Activated naive CD4-positive, alpha-beta T cell treated with anti-CD3 and anti-CD28 coated beads, Interleukin-2, amount 10 ng/mL, durations not matched to agents 7 days and 5 days (primary cell): ENCODE results near the gene ALK.

ENCODE experiments used
- CTCF ChIA-PET: fragments of 350-600 bp; sonication (Branson Sonifier 250); formaldehyde crosslinking; loops from one replicate; lab custom pipeline; 2021; ENCODE audit warnings: antibody characterized with exemption; lab: Charles Lee
- DNase-seq: peaks from one replicate; pipeline ENCODE4 v3.0.0-alpha.2; 2020
- H3K27ac Mint-ChIP-seq: one replicate; pipeline ENCODE4 v1.8.0; 2021; ENCODE audit warnings: mild to moderate bottlenecking, moderate library complexity, mixed read lengths
- H3K27me3 Mint-ChIP-seq: one replicate; pipeline ENCODE4 v1.8.0; 2021; ENCODE audit warnings: mild to moderate bottlenecking, mixed read lengths
- H3K36me3 Mint-ChIP-seq: one replicate; pipeline ENCODE4 v1.8.0; 2021; ENCODE audit warnings: mixed read lengths
- H3K4me1 Mint-ChIP-seq: one replicate; pipeline ENCODE4 v1.8.0; 2021; ENCODE audit warnings: mixed read lengths
- H3K4me3 Mint-ChIP-seq: one replicate; pipeline ENCODE4 v1.8.0; 2021; ENCODE audit warnings: mild to moderate bottlenecking, moderate library complexity, mixed read lengths
- H3K9me3 Mint-ChIP-seq: one replicate; pipeline ENCODE4 v1.8.0; 2021; ENCODE audit warnings: mixed read lengths

ALK gene

DNA sequence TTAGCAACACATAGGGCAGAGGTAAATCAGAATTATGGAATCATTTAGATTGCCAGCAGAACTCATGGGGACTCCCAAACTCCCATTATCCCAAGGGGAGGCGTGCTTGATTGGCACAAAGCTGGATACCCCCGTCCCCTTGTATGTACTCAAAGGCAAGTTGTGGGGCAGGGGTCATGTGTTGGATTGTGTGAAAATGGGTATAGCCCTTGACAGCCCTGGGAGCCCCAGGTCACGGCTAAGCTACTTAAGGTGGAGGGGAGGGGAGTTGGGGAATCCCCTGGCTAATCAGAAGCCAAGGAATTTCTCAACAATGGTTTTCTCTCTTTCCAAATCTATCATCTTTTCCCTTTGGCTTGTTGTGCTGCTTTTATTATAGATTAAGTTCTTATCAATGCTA is 773.4 kb downstream of the ALK start:
- Mint-ChIP-seq H3K4me1 (no peaks in the 10 kb centered on the region), H3K27ac (no peak overlapping the region), H3K4me3 (no peak overlapping the region), H3K27me3 (no peaks in the 10 kb centered on the region), H3K9me3 (no peaks in the 10 kb centered on the region), H3K36me3 (peaks cover 33% of the 10 kb centered on the region)
- DNase-seq = no peak
- CTCF ChIA-PET = interaction anchor here (1.4 to 1.5 kb wide), 2 partner anchors 8 to 13 kb away, joined by 3 to 4 read pairs; no protein-coding TSS in a partner anchor

DNA sequence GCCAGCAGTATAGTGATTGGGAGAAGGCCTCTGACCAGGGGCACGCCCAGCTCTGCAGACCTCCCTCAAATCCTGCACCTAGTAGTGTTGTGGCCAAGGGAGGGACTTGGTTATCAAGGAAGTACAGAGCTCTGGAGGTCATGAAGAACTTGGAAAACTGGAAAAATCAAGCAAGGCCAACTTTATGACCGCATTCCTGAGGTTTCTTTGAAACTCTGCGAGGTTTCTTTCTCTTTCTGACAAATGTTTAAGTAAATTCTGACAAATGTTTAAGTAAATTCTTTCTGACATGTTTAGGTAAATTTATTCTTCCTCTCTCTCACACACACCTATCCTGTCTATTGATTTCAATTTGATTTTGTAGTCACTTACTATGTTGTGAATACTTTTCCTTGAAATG is 775.2 kb downstream of the ALK start:
- Mint-ChIP-seq H3K36me3 (peaks cover 36% of the 10 kb centered on the region), H3K9me3 (no peaks in the 10 kb centered on the region), H3K4me3 (no peak overlapping the region), H3K4me1 (peaks cover 5% of the 10 kb centered on the region), H3K27ac (no peak overlapping the region), H3K27me3 (no peaks in the 10 kb centered on the region)
- CTCF ChIA-PET = no interaction called here
- DNase-seq = no peak

DNA sequence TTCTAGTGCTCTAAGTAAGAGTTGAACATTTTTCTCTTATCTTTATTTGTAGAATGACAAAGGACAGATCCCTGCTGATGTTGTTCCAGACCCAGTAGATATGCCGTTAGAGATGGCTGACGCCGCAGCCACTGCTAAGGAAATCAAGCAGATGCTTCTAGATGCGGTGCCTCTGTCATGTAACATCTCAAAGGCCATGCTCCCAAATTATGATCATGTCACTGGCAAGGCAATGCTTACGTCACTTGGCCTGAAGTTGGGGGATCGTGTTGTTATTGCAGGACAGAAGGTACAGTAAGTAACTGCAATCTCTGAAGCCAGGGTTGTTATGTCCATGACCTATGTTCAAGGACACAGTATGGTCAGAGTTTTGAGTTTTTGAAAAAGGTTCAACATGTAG is 777.7 kb downstream of the ALK start:
- H3K9me3 Mint-ChIP-seq = peaks cover 16% of the 10 kb centered on the region
- H3K4me3 Mint-ChIP-seq = no peak overlapping the region
- no peaks in the 10 kb centered on the region for H3K27me3 Mint-ChIP-seq
- CTCF ChIA-PET = no interaction called here
- no peak for DNase-seq
- no peak overlapping the region for H3K27ac Mint-ChIP-seq
- peaks cover 54% of the 10 kb centered on the region for H3K36me3 Mint-ChIP-seq
- H3K4me1 Mint-ChIP-seq = peaks cover 29% of the 10 kb centered on the region
